CD4-positive, alpha-beta T cell treated with Interleukin-15 for 4 hours (primary cell): ENCODE results near the gene CAPN13.

ENCODE experiments used
- DNase-seq: peaks from one replicate; pipeline ENCODE4 v3.0.0-alpha.2; 2020; ENCODE audit warnings: low spot score

Gene CAPN13

DNA sequence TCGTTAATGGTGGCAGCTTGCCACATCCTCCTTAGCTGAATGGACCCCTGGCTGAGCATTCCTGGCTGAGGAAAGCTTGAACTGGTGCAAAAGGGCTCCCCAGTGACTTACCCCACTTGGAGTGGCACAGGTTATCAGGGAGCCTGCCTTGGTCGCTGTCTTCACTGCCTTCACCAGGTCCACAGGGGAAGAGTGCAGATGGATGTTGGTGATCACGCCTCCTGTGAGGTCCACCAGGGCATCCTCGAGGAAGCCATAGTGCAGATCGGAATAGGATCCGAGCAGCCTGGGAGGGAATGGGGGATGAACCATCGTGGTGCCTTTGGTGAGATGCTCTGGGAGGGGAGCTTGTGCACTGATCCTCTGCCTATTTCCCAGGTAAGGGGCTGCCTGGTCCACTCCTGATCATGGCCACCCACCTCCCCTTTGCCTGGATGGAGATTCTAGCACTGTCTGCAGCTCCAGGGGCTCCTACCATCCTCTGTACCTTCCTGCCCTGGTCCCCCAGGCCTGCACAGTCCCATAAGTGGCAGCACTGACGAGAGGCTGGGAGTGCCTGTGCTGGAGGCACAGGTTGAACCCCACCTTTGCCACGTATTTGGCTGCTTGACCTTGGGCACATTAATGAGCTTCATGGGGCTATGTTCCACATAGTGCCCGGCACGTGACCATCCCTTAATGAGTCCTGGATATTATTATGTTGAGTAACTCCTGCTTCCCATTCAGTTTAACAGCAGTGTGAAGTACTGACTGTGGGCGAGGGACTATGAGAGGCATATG lies 43.0 kb downstream of the CAPN13 start:
- no peak for DNase-seq

DNA sequence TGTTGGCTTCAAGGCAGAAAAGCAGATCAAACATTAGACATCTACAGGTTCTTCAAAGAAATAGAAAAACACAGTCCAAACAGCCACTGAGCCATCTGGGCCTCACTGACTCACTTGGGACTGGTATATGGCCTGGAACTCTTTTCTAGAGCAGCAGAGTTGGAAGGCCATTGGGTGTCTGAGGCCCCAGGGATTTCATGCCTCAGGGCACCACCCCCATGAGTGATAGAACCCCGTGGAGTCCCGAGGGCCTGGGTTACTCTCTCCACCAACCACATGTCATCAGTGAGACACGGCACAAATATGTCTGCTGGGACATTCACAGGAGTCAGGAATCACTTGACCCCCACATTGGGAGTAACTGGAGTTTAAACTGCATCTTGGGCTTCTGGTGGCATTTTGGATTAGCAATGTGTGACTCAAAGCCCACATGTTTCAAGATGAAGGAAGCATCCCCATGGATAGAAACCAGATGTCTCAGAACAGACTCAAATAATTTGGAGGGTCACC lies 44.0 kb downstream of the CAPN13 start:
- DNase-seq: no peak

DNA sequence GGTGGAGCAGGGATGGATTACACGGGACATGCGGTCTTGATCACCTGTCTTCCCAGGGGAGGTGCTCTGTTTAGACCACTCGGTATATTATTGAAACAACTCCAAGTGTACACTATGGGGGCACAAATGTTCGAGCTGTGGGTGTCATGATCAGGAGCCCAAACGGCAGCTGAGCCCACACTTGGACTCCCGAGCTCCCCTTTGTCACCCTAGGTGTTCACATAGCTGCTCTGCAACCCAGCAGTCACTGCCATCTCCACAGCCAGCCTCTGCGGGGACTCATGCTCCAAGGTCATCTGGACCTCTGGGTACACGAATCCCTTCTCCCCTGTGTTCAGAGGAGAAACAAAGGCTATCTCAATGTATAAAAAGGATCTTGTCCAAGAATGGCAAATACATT lies 46.0 kb downstream of the CAPN13 start:
- no peak for DNase-seq

DNA sequence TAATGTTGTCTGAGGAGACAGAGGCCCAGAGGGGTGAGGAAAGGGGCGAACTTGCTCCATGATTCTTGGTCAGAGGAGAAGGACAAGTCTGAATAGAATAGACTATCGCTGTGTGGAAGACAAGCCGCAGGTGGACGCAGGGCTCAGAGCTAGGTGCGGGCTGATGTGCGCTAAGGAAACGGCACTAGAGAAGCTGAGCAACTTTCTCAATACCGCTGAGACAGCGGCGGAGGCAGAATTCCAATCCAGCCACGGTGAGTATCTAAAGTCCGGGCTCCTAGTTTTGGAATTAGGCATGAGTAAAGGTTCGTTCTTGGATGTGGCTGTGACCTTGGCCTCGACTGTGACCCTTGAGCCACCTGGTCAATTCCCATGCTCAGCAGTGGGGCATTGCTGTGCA lies 47.8 kb downstream of the CAPN13 start:
- DNase-seq: no peak

DNA sequence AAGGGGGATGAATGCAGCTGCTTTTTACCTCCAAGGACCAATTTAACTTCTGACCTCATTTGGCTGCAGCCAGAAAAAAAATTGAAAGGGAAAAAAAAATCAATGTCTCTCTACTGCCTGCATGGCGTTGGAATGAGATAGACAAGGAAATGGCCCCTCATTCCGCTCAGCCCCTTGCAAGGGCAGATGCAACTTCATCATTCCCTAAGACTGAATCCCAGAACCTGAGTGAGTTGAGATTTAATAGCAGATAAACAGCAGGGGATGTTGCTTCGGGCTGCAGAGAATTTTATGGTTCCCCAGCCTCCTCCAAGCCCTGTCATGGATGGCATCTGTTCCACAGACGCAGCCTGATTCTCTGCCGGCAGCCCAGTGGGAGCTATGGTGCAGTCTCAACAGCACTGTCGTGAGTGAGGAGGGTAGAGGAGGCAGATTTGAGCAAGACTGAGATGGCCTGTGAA lies 49.0 kb downstream of the CAPN13 start:
- no peak for DNase-seq

DNA sequence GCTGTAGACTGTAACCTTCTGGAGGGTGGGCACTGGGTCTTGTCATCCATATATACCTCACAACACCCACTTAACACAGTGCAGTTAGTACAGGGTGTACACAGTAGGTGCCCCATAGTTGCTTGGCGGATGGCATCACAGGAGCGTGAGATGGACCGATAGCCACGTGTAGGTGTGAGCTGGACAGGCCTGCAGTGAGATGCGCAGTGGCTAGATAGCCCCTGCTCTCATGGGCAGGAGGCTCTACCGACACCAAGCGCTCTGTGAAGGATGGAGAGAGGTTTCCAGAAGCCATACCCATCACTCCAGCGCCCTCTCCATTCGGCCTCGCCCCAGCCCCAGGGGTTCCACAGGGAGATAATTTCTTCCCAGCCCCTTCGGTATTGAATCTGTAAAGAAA lies 49.5 kb downstream of the CAPN13 start:
- DNase-seq: no peak

DNA sequence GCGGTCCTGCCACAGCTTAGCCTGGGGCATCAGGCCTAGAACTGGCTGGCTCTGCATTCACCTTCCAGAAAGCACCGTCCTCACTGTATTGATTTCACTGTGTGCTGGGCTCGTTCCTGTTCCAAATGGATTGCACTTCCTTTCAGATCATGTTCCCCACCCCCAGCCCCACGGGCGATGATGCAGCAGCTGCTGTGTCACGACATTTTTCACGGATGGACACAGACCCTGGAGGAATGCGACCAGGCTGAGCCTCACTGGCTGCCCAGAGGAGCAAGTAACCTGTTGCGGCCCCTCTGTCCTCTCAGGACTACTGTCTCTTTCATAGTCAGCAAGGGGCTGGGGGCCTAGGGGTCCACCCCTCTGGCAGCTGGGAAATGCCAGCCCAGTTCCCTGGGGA lies 50.3 kb downstream of the CAPN13 start:
- DNase-seq: no peak

DNA sequence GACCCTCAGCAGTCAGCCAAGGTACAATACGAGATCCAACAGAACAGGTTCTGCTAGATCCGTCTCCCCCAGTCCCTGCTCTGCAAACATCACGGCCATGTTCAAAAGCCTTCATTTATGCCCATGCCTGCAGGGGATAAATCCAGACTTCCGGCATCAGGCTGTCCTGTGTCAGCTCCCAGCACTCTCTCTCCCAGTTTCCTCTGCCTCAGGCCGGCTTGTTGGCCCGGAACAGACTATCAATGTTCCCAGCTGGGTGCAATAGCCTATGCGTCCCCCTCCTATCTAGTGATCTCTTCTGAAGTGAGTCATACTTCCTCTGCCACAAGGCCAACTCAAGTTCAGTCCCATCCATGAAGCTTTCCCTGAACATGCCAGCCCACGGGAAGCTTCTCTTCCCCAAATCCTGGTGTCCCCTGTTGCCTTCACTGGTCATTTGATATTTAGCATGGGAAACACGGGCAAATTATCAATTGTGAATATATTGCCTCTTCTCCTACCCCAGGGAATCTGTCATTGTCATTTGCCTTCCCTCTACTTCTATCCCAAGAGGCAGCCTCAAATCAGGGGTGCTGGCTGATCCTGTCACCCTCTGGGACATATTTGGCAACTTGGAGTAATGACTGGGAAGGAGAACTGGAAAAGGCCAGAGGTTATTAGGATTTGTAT lies 51.1 kb downstream of the CAPN13 start:
- DNase-seq: no peak

DNA sequence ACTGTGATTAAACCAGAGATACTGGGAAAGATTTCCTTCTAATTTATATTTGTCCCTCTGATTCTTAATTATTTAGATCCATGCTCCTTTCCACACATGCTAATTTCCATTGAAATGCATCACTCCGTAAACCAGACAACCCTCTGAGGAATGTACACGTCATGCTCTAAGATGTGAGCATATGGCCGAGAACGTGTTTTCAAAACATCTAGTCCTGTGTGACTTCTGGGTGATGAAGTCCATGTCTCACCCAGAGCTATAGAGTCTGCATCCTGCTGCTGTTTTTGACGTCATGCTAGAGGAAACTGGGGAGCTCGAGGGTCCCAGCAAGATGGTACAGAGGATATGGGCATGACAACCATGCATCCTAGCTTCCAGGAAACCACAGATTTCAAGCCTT lies 53.6 kb downstream of the CAPN13 start:
- DNase-seq: no peak

DNA sequence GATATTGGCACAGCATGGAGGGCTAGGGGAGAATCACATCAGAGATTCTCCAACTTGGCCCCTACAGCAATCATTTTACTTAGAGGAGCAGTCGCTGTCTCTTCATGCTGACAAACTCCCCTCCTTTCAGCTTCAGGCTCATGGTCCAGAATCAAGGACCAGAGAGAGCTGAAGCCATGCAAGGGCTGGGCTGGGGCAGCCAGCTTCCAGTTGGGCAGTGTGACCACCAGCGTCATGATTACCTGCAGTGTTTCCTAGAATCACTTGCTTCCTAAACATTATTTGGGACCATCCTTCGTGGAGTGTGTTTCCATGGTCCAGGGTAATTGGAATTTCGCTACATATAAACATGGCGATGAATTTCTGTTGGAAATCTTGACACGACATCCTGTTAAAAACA lies 54.4 kb downstream of the CAPN13 start:
- DNase-seq: no peak

DNA sequence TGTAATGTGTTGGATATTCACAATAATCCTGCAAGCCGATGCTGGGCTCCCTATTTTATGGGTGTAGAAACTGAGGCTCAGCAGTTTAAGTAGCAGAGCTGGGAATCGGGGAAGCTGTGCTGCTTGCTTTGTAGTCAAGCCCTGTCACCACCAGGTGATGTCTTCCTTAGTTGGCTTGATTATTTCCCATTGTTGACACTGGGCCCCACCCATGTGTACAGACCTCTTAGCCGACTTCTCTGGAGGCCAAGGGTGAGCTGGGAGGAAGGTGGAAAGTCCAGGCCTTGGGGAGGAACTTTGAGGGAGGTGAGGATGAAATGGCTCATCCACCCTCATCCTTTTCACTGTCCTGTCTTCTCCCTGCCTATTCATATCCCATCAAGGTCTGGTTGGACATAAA lies 60.0 kb downstream of the CAPN13 start:
- DNase-seq: no peak

DNA sequence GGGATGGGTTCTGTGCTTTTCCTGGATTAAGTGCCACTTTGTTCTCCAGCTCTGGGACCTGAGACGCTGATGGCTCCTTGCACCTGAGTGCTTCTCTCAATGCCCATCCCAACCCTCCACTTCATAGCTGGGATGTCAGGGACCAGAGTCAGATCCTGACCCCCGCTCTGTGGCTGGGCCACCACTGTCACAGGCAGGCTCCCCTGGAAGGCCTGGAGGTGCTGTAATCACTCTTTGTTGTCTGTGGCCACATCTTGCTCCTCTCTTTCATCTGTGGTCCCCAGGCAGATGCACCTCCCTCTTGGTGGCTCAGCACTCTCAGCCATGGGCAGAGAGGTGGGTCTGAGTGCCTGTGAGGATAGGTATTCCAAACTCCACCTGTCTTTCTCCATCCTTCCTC lies 62.4 kb downstream of the CAPN13 start:
- no peak for DNase-seq

DNA sequence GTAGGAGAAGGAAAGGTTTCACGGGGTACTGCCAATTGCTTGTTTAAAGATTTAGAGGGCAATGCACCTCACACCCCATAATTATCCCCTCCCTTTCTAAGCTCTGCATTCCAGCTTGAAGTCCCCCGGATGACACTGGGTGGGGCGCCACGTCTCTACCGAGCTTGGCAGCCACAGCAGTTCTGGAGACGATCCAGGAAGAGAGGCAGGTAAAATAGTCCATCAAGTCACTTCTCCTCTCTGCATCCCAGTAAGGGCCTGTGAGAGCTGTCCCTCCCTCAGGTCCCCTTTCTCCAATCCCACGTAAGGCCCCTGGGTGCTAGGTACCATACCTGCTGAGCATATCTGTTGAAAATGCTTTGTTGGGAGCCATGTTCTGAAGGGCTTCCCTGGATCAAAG lies 65.7 kb downstream of the CAPN13 start:
- DNase-seq: no peak

DNA sequence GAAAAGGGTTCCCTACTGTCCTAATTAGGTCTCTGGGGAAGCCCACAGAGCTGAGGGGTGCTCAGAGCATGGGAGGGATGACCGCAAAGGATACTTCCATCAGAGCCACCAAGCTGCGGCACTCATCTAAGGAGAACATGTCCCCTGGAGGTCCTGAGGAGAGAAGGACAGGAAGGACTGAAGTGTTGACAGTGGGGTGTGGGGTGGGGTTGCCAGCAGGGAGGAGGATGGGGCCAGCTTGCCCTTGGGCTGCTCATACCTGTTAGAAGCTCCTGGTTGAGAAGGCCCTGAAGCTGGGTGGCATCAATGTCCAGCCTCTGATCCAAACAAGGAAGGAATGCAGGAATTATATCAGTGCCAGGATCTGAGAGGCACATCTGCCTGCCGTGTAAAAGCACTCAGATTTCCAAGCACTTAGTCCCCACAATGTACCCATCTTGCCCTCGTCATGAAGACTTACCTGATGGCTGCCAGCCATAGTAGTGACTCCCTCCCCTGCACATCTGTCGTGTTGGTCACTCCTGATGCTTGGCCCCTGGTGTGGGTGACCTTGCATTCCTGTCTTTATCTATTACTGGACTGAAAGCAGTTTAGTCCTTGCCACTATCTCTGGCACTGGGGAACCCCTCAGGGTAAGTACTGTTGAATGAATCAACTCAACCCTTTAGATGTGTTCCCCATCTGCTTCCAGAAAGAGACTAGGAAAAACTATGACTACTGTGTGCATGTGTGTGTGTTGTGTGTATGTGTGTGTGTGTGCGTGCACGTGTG lies 68.9 kb downstream of the CAPN13 start:
- no peak for DNase-seq

DNA sequence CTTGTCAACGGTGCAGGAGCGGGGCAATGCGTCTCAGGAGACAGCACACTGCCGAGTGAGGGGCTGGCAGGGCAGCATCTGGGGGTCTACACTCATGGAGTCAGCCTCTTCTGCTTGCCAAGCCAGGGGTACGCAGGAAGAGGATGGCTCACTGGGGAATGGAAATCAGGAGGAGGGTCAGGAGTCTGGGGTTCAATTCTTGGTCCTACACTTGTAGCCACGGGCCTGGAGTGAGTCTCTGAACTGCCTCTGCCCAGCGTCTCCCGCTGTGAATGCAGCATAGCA lies 70.0 kb downstream of the CAPN13 start:
- DNase-seq: no peak

DNA sequence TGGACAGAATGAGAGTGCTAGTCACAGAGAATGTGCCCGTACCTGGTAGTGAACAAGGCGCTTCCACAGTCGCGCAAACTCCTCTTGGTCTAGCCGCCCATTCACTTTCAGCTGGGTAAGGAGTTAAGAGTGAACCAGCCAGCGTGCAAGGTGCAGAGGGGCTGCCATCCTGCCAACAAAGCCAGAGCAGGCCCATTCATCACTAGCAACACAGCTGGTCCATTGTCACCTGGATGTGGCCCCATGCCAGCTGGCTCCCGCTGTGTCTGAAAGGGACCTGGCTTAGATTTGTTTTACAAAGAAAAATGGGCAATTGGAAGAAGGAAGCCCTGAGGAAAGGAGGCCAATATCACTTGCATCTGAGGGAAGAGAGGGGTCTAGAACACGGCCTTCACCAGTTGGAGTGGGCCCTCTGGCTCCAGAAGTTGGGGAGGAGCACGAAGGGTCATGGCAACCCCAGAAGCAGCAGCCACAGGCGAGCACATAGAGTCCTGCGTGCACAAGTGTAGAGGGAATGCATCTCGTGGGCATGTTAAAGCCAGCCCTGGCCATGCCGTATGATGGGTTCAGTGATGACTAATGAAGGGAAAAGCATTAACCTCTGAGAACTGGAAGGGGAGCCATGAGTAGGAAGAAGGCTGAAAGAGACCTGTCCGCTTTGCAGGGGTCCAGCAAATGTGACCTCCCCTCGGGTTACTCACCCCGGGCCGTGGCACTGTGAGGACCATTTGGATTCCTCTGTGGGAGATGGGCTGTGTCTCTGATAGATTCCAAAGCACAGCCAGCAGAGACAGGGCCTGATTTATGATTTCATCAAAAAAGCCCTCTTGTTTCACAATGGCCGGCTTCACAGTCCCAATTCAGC lies 70.6 kb downstream of the CAPN13 start:
- DNase-seq: no peak

DNA sequence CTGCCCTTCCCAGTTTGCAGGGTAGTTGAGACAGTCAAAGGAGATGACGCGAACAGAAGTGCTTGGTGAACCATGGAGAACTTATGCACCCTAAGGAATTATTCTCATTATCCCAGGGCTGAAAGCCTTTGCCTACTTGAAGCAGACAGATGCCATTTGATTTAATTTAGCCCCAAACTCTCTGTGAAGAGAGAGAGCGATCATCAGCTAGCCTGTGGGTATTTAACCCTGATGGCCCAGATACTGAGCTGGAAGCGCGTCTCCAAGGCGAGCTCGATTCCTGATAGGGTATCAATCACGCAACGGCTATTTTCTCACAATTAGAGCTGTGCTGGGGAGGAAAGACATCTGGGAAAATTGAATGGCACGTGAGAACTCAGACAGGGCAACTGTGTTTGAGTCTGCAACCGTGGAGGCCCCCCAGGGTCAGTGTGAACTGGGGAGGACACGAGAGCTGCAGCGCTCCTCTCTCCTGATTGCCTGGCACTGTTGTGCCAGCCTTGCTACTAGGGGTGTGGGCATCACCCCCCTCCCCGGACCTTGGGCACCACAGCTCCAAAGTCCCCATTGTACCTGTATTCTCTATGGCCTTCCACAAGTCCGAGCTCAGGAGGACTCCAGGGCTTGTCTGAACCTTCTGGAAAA lies 73.2 kb downstream of the CAPN13 start:
- no peak for DNase-seq

DNA sequence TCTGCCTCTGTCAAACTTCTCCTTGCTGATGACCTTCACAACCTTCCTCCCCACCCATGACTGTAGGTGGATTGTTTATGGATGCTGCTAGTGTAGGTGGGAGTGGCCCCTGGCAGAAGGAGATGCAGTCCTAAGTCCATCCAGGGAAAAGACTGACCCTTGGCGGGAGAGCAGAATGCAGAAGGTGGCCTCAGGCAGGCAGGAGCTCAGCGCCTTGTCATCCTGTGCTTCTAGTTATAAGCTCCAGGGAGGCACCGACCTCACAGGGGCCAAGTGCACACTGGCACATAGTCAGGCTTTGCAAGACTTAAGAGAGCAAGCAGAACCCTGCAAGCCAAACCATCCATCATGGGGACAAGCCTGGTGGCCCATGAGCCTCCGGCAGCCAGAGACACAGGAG lies 74.4 kb downstream of the CAPN13 start:
- no peak for DNase-seq

DNA sequence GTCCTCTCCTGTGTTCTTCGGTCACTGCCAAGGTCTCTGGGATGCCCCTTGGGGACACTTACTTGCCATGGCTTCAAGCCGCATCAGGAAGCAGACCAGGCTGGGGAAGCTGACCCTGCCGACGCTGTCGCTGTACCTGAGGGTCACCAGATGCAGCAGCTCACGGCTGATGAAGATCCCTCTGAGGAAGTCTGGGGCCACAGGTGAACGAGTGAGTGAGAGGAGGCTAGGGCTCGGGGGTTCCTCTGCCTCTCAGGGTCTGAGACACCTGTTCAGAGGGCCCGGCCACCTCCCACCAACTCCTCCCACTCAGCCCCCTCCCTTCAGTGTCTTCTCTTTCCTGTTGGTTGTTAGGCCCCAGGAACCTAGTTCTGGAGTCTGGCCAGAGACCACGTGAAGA lies 74.9 kb downstream of the CAPN13 start:
- no peak for DNase-seq

DNA sequence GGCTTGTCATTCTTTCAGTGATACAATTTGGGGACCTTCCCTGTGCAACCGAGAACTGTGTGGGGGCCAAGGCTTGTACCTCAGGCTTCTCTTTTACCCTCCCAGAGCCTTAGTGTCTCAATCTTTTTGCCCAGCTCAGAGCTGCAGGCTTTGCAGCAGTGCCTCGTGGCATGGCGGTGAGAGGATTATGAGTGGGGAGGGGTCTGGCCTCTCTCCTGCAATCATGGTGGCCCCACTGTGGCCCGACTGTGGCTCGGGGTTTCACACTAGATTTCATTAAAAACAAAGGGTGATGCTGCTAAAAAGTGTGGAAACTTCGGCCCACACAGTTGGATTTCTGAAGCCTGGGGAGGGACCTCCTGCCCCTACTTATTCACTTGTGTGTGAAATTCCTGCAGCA lies 75.5 kb downstream of the CAPN13 start:
- DNase-seq: no peak
